H9 (cell line): Measurements from ENCODE around the gene MEIOSIN. TPM values are rescaled to one million over a fixed set of nuclear protein-coding genes. Genes with fewer than 3 reads are reported as not detected.

ENCODE experiments used
- DNase-seq: peaks from one replicate; pipeline ENCODE4 v3.0.0-alpha.2; 2017
- H2AFZ ChIP-seq: one replicate; pipeline ENCODE4 v1.6.1; 2013; ENCODE audit warnings: mild to moderate bottlenecking, low read length, control low read depth, moderate library complexity
- H2AK5ac ChIP-seq: 2 replicates; pipeline ENCODE4 v1.6.1; 2013; ENCODE audit warnings: low read length, control low read depth, mixed read lengths; ENCODE audit not compliant: insufficient read length
- H2BK120ac ChIP-seq: one replicate; pipeline ENCODE4 v1.6.1; 2013; ENCODE audit warnings: low read depth, mild to moderate bottlenecking, low read length, control low read depth, inconsistent platforms; ENCODE audit not compliant: poor library complexity, severe bottlenecking
- H2BK12ac ChIP-seq: 2 replicates; pipeline ENCODE4 v1.6.1; 2013; ENCODE audit warnings: low read length, control low read depth, mixed read lengths, low read depth; ENCODE audit not compliant: insufficient read length
- H2BK15ac ChIP-seq: 2 replicates; pipeline ENCODE4 v1.6.1; 2013; ENCODE audit warnings: low read depth, low read length, control low read depth
- H2BK20ac ChIP-seq: one replicate; pipeline ENCODE4 v1.6.1; 2013; ENCODE audit warnings: low read depth, mild to moderate bottlenecking, low read length, control low read depth, inconsistent platforms; ENCODE audit not compliant: poor library complexity, severe bottlenecking
- H2BK5ac ChIP-seq: 2 replicates; pipeline ENCODE4 v1.6.1; 2013; ENCODE audit warnings: low read length, control low read depth, mixed read lengths; ENCODE audit not compliant: insufficient read length
- H3K14ac ChIP-seq: 2 replicates; pipeline ENCODE4 v1.6.1; 2013; ENCODE audit warnings: low read length, control low read depth; ENCODE audit not compliant: insufficient read depth
- H3K18ac ChIP-seq: 2 replicates; pipeline ENCODE4 v1.6.1; 2013; ENCODE audit warnings: low read depth, mild to moderate bottlenecking, mixed read lengths, low read length, control low read depth; ENCODE audit not compliant: insufficient read length
- H3K23ac ChIP-seq: 2 replicates; pipeline ENCODE4 v1.6.1; 2013; ENCODE audit warnings: low read length, control low read depth, mixed read lengths, low read depth; ENCODE audit not compliant: insufficient read length
- H3K23me2 ChIP-seq: 2 replicates; pipeline ENCODE4 v1.6.1; 2013; ENCODE audit warnings: low read depth, mild to moderate bottlenecking, mixed read lengths, low read length, control low read depth; ENCODE audit not compliant: insufficient read length, poor library complexity, severe bottlenecking
- H3K27ac ChIP-seq: 2 replicates; pipeline ENCODE4 v1.5.1; 2013; ENCODE audit warnings: low read length, control low read depth, mixed read lengths, low read depth; ENCODE audit not compliant: insufficient read length
- H3K27me3 ChIP-seq: 2 replicates; pipeline ENCODE4 v1.6.1; 2013; ENCODE audit warnings: low read length, control low read depth, inconsistent platforms; ENCODE audit not compliant: insufficient read depth
- H3K4ac ChIP-seq: 2 replicates; pipeline ENCODE4 v1.6.1; 2013; ENCODE audit warnings: low read depth, mild to moderate bottlenecking, control low read depth, inconsistent platforms, low read length, moderate library complexity
- H3K4me1 ChIP-seq: 2 replicates; pipeline ENCODE4 v1.6.1; 2013; ENCODE audit warnings: low read length, control low read depth, inconsistent platforms; ENCODE audit not compliant: insufficient read depth
- H3K4me2 ChIP-seq: 2 replicates; pipeline ENCODE4 v1.6.1; 2013; ENCODE audit warnings: low read length, control low read depth, mixed read lengths; ENCODE audit not compliant: insufficient read length, insufficient read depth
- H3K56ac ChIP-seq: 2 replicates; pipeline ENCODE4 v1.6.1; 2013; ENCODE audit warnings: low read depth, mild to moderate bottlenecking, mixed read lengths, low read length, control low read depth; ENCODE audit not compliant: insufficient read length
- H3K79me1 ChIP-seq: 2 replicates; pipeline ENCODE4 v1.6.1; 2013; ENCODE audit warnings: low read depth, mild to moderate bottlenecking, moderate library complexity, low read length, control low read depth, inconsistent platforms; ENCODE audit not compliant: insufficient read depth, poor library complexity, severe bottlenecking
- H3K79me2 ChIP-seq: 2 replicates; pipeline ENCODE4 v1.6.1; 2013; ENCODE audit warnings: low read length, control low read depth, inconsistent platforms; ENCODE audit not compliant: insufficient read depth
- H3K9ac ChIP-seq: 2 replicates; pipeline ENCODE4 v1.6.1; 2013; ENCODE audit warnings: low read length, control low read depth, mixed read lengths; ENCODE audit not compliant: insufficient read length; ENCODE audit errors: extremely low read depth
- H3K9me3 ChIP-seq: one replicate; pipeline ENCODE4 v1.6.1; 2013; ENCODE audit warnings: low read depth, low read length, inconsistent platforms; ENCODE audit not compliant: control insufficient read depth
- H3T11ph ChIP-seq: one replicate; pipeline ENCODE4 v1.6.1; 2013; ENCODE audit warnings: mild to moderate bottlenecking, low read length, control low read depth, inconsistent platforms
- H4K20me1 ChIP-seq: one replicate; pipeline ENCODE4 v1.6.1; 2013; ENCODE audit not compliant: control insufficient read depth, insufficient read length, insufficient read depth
- H4K5ac ChIP-seq: 2 replicates; pipeline ENCODE4 v1.6.1; 2013; ENCODE audit warnings: low read depth, mild to moderate bottlenecking, mixed read lengths, low read length, control low read depth; ENCODE audit not compliant: insufficient read length
- H4K8ac ChIP-seq: replicated peaks from 2 replicates; pipeline ENCODE4 v1.6.1; 2013; ENCODE audit warnings: low read length, control low read depth, mixed read lengths, low read depth; ENCODE audit not compliant: insufficient read length
- H4K91ac ChIP-seq: 2 replicates; pipeline ENCODE4 v1.6.1; 2013; ENCODE audit warnings: low read depth, mild to moderate bottlenecking, moderate library complexity, mixed read lengths, low read length, control low read depth; ENCODE audit not compliant: insufficient read length
- H3K27ac Mint-ChIP-seq, 3 experiments: 2 replicates in 2 of 3; 3 replicates in 1 of 3; pipeline ENCODE4 v1.8.0; 2020 to 2021; ENCODE audit warnings: mixed read lengths in 3 of 3, mild to moderate bottlenecking in 1 of 3, moderate library complexity in 1 of 3
- H3K27me3 Mint-ChIP-seq: 2 replicates; pipeline ENCODE4 v1.8.0; 2021; ENCODE audit warnings: low read depth, mild to moderate bottlenecking, moderate library complexity, mixed read lengths
- H3K36me3 Mint-ChIP-seq, 3 experiments: 2 replicates in 2 of 3; 3 replicates in 1 of 3; pipeline ENCODE4 v1.8.0; 2020 to 2021; ENCODE audit warnings: low read depth in 3 of 3, mixed read lengths in 3 of 3; ENCODE audit not compliant: insufficient read depth in 1 of 3
- H3K4me1 Mint-ChIP-seq, 2 experiments: 2 replicates each; pipeline ENCODE4 v1.8.0; 2020; ENCODE audit warnings: mixed read lengths in 2 of 2
- H3K4me3 Mint-ChIP-seq, 2 experiments: 2 replicates in 1 of 2; 3 replicates in 1 of 2; pipeline ENCODE4 v1.8.0; 2020 to 2021; ENCODE audit warnings: mild to moderate bottlenecking in 2 of 2, mixed read lengths in 2 of 2, moderate library complexity in 1 of 2
- H3K9me3 Mint-ChIP-seq, 2 experiments: 2 replicates in 1 of 2; 3 replicates in 1 of 2; pipeline ENCODE4 v1.8.0; 2020; ENCODE audit warnings: mild to moderate bottlenecking in 2 of 2, mixed read lengths in 2 of 2, moderate library complexity in 1 of 2
- CTCF ChIP-seq: fragments of 200-600 bp; sonication (generic); conservative IDR thresholded peaks from 3 replicates; pipeline ENCODE4 v1.8.0; 2021; ENCODE audit warnings: antibody characterized with exemption, mild to moderate bottlenecking
- WGBS: extraction: QIAGEN DNeasy Blood & Tissue Kit; methylation state at CpG from one replicate; pipeline ENCODE4 v1.1.7; 2013; ENCODE audit warnings: missing lambda C conversion rate, low lambda C conversion rate, mixed read lengths; ENCODE audit not compliant: insufficient read length; ENCODE audit errors: extremely low coverage; 5-methylcytosine and 5-hydroxymethylcytosine counted together
- total RNA-seq: library from RNA; stranded (reverse); gene quantifications from 2 replicates; pipeline ENCODE4 v1.2.1, GENCODE V29; 2021

Gene MEIOSIN
- total RNA-seq, 1 experiment from 2014 or later = not detected

- peak within 1 kb of the TSS; percentile 84 for H3K4me2 ChIP-seq
- no peaks in the 10 kb centered on the region for H3K27me3 Mint-ChIP-seq
- H4K5ac ChIP-seq = no peak within 1 kb of the TSS
- no peak within 1 kb of the TSS for H3T11ph ChIP-seq
- no peaks in the 10 kb centered on the region for H3K27me3 ChIP-seq
- peak within 1 kb of the TSS; percentile 98 to 100 (median 99) for H3K27ac Mint-ChIP-seq
- DNase-seq = peak; percentile 99
- H3K18ac ChIP-seq = peak within 1 kb of the TSS; percentile 59
- TF ChIP-seq CTCF = no peak
- no peak within 1 kb of the TSS for H2BK12ac ChIP-seq
- no peaks in the 10 kb centered on the region for H4K20me1 ChIP-seq
- H3K9me3 ChIP-seq = no peaks in the 10 kb centered on the region
- no peak within 1 kb of the TSS for H3K56ac ChIP-seq
- no peak within 1 kb of the TSS for H2BK120ac ChIP-seq
- H3K4me1 ChIP-seq = peaks cover 3% of the 10 kb centered on the region
- no peak within 1 kb of the TSS for H2BK15ac ChIP-seq
- H3K4me3 Mint-ChIP-seq = peak within 1 kb of the TSS; percentile 94 to 96
- no peak within 1 kb of the TSS for H2AK5ac ChIP-seq
- no peak within 1 kb of the TSS for H2BK5ac ChIP-seq
- H3K4me1 Mint-ChIP-seq = peaks cover 0 to 16% of the 10 kb centered on the region in 2 experiments; a peak in 3 of 4 replicates
- H3K23me2 ChIP-seq = peaks cover 9% of the 10 kb centered on the region
- H3K9ac ChIP-seq = peak within 1 kb of the TSS; percentile 85
- H2AFZ ChIP-seq = no peak within 1 kb of the TSS
- no peak within 1 kb of the TSS for H2BK20ac ChIP-seq
- peaks cover 47 to 49% (median 49%) of the 10 kb centered on the region in 3 experiments for H3K36me3 Mint-ChIP-seq
- H3K23ac ChIP-seq = no peak within 1 kb of the TSS
- no CpG with 5 or more reads among the region's 70 CpGs for WGBS
- H4K8ac ChIP-seq = no peak within 1 kb of the TSS
- H3K4ac ChIP-seq = no peak within 1 kb of the TSS; the same call in 1 of the 2 replicates
- H3K79me2 ChIP-seq = peaks cover 1% of the 10 kb centered on the region; the same call in 1 of the 2 replicates
- H3K14ac ChIP-seq = peak within 1 kb of the TSS; percentile 68
- no peaks in the 10 kb centered on the region for H3K79me1 ChIP-seq
- no peak within 1 kb of the TSS for H3K27ac ChIP-seq
- H3K9me3 Mint-ChIP-seq = peaks cover 0 to 5% of the 10 kb centered on the region in 2 experiments; a peak in 2 of 5 replicates
- no peak within 1 kb of the TSS for H4K91ac ChIP-seq
These were observed 40.8 kb upstream of the MEIOSIN start, which contains the start of gene QPCTL for GRCh38 chr19:45692187-45693105. Gene QPCTL, plus strand, starts transcription at chr19:45692666. Its CDS starts 38 bp downstream, at chr19:45692704.
